Gastrocnemius medialis (tissue), 4 donors: Measurements from ENCODE around the gene SEC14L3.

Source experiments
- POLR2A ChIP-seq, 2 donors: fragments of 450-650 bp; IDR thresholded peaks; one replicate each; pipeline ENCODE4 v1.6.1; 2017; ENCODE audit warnings: antibody characterized with exemption in 2 of 2, mild to moderate bottlenecking in 2 of 2, moderate library complexity in 2 of 2
- TF ChIP-seq, protein P1 (sequence below), 5 experiments: fragments of 450-650 bp in 3 of 5; fragments of 200-600 bp in 2 of 5; sonication (generic) in 2 of 5; IDR thresholded peaks in 4 of 5; conservative IDR thresholded peaks in 1 of 5; 1 replicate in 4 of 5; 2 replicates in 1 of 5; pipeline ENCODE4 v1.5.1; 2016 to 2019; ENCODE audit warnings: antibody characterized with exemption in 5 of 5, mild to moderate bottlenecking in 3 of 5, moderate library complexity in 3 of 5

DNA sequence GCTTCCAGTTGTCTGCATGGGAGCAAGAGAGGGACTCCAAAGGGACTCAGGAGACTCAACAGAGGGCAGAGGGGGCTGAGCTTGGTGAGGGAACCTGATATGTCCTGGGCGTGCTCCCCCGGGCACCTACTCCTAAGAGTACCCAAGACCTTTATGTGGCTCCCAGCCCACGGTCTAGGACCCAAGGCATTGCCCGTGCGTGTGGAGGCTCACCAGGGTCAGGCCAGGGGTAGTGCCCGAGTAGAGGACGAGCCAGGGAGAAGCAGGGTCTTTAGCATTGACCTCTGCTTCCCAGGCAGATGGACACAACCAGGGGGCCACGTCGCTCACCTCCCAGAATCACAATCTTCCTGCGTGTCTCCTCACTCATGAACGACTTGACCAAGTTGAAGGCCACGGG, 20.3 kb upstream of the SEC14L3 start:
- TF ChIP-seq, protein P1, sequence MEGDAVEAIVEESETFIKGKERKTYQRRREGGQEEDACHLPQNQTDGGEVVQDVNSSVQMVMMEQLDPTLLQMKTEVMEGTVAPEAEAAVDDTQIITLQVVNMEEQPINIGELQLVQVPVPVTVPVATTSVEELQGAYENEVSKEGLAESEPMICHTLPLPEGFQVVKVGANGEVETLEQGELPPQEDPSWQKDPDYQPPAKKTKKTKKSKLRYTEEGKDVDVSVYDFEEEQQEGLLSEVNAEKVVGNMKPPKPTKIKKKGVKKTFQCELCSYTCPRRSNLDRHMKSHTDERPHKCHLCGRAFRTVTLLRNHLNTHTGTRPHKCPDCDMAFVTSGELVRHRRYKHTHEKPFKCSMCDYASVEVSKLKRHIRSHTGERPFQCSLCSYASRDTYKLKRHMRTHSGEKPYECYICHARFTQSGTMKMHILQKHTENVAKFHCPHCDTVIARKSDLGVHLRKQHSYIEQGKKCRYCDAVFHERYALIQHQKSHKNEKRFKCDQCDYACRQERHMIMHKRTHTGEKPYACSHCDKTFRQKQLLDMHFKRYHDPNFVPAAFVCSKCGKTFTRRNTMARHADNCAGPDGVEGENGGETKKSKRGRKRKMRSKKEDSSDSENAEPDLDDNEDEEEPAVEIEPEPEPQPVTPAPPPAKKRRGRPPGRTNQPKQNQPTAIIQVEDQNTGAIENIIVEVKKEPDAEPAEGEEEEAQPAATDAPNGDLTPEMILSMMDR (IDR thresholded peaks at IDR 0.05 in 4 of 5, conservative IDR thresholded peaks at IDR 0.05 in 1 of 5): no peak
- TF ChIP-seq POLR2A (IDR thresholded peaks at IDR 0.05): no peak
